TTC549 (cell line): ENCODE measurements around the gene LARP1.
"Not testable (repeated sequence)": the region's sequence is repeated elsewhere in the genome, so short reads cannot be mapped to it uniquely, and the experiment has no call there.

Experiments
- FAIRE-seq: peaks from 2 replicates; lab custom pipeline; 2012; peaks lifted over from hg19 to GRCh38; lab: Jason Lieb, UNC

LARP1 gene

DNA sequence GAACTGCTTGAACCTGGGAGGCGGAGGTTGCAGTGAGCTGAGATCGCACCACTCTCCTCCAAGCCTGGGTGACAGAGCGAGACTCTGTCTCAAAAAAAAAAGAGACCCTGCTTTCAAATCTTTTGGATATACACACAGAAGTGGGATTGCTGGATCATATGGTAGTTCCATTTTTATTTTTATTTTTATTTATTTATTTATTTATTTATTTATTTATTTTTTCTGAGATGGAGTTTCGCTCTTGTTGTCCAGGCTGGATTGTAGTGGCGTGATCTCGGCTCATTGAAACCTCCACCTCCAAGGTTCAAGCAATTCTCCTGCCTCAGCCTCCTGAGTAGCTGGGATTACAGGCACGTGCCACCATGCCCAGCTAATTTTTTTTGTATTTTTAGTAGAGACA lies 19.8 kb upstream of the LARP1 start:
- not testable (repeated sequence) for FAIRE-seq

DNA sequence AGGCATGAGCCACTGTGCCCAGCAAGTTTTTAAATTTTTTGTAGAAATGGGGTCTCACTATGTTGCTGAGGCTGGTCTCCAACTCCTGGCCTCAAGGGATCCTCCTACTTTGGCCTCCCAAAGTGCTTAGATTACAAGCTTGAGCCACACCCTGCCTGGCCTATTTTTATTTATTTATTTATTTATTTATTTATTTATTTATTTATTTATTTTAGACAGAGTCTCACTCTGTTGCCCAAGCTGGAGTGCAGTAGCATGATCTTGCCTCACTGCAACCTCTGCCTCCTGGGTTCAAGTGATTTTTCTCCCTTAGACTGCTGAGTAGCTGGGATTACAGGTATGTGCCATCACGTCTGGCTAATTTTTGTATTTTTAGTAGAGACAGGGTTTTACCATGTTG lies 18.8 kb upstream of the LARP1 start:
- not testable (repeated sequence) for FAIRE-seq

DNA sequence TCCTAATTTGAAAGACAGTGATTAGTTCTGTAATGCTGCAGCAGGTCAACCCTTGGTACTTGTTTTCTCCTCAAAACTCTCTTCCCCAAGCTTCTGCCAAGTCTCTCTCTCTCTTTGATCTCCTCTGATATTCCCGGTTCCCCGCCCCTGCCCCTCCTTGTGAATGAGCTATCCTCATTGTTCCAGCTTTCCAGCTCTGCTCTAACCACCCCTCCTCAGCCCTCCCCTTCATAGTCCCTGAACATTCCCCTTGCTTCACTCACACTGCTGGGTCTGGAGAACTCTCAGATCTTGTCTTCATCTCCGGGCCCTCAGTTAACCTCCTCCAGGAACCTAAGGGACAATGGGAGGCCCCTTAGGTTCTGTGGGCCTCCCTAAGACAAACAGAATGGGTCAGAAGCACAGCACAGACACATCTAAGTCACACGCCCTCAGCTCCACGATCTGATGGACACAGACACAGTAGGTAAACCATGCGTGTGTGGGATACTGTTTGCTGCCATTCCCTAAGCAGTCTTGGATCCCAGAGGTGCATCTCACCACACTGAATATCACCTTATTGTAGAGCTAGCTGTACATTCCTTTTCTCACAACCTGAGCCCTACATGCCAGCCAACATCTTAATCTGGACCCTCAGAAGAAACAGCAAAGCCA lies 17.4 kb upstream of the LARP1 start:
- FAIRE-seq: no peak

DNA sequence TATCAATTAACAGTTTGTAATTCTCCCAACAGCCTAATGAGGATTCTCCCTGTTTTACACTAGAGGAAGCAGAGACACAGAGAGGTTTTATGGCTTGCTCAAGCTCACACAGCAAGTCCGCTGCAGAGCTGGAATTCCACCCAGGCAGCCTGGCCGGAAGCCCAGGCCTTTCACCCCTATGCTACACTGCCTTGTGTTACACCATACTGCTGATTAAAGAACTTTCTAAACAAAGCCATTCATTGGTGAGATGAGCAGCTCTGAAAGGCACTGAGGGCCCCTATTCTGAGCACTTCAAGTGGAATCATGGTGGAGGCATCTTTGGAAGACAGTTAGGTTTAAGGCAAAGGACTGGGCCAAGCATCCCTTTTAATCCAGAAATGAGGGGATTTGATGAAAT lies 14.7 kb upstream of the LARP1 start:
- FAIRE-seq: no peak

DNA sequence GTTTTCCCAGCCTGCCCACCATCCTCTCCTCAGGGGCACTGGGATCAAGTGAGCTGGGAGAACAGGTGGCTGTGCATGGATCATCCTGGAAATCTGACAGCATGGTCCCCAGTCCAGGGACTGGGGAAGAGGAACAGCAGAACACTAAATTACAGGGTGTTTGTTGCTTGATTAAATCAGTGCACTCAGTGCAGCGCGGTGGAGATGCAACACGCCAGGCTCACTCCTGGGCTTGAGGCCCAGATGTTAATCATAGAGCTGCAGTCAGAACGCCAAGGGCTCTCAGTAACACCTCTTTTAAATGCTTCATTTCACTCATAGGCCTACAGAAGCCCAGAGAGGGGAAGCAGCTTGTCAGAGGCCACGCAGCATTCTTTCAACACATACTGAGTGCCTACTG lies 14.2 kb upstream of the LARP1 start:
- no peak for FAIRE-seq

DNA sequence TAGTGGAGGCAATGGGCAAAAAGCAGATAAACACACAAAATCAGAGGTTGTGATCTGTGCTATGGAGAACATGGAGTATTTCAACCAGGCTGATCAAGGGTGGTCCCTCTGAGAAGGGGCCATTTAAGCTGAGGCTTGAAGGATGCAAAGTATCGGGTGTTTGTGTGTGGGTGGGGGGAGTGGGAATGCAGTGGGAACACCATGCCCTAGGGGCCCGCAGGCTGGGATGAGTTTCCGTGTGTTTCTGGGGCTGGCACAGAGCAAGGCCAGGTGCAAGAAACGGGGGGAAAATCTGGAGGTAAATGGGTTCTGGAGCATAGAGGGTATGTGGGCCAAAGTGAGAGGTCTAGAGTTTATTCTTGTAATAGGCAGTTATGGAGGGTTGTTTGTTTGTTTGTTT lies 13.8 kb upstream of the LARP1 start:
- no peak for FAIRE-seq

DNA sequence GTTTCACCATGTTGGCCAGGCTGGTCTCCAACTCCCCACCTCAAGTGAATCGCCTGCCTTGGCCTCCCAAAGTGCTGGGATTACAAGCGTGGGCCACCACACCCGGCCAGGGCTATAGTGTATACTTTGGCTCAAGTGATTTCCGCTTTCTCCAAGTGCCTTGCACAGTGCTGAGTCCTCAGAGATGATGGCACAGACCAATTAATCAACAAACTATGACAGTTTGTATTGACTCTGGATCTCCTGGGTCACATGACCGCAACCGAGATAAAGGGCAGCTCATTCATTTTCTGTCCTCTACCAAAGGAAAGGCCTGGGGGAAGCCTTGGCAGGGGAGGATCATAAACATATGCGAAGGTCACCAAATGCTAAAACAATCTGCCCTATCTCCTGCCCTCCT lies 11.4 kb upstream of the LARP1 start:
- FAIRE-seq: no peak

DNA sequence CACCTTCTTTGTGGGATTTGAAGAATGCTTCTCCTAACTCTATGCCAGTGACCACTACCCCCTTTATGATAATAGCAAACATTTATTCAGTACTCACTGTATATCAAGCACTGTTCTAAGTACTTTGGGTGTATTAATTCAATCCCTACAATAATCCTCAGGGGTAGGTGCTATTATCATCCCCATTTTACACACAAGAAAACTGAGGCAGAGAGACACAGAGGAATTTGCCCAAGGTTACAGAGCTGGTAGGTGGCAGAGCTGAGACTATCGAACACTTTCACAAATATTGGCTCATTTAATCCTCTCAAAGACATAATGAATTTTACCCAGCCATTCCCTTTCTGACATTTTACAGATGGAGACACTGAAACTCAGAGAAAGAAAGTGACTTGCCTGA lies 9.8 kb upstream of the LARP1 start:
- no peak for FAIRE-seq

DNA sequence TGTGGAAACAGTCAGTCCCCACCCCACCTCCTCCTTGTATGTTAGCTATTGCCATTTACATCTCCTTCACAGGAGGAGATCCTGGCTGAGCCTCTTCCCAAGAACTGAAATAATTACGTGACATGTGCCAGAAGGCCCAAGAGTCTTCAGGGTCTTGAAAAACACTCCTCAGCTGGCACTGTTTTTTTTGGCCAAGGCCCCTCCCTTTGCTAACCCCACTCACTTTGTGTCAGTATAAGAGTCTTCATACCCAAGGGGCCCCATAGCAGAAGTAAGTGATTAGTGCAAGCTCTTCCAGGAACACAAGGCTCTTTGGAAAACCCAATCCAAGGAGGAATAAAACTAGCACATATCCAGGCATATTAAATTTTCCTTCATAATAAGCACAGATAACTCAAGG lies 5.7 kb upstream of the LARP1 start:
- no peak for FAIRE-seq

DNA sequence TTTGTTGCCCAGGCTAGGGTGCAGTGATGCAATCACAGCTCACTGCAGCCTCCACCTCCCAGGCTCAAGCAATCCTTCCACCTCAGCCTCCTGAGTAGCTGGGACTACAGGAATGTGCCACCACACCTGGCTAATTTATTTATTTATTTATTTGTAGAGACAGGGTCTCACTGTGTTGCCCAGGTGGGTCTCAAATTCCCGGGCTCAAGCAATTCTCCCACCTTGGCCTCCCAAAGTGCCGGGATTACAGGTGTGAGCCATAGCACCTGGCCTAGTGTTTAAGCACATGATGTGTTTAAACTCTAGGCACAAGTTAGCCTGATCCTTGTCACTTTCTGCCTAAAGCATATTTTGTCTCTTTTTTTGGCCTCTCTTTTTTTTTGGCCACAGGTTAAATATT lies 4.5 kb upstream of the LARP1 start:
- FAIRE-seq: not testable (repeated sequence)

DNA sequence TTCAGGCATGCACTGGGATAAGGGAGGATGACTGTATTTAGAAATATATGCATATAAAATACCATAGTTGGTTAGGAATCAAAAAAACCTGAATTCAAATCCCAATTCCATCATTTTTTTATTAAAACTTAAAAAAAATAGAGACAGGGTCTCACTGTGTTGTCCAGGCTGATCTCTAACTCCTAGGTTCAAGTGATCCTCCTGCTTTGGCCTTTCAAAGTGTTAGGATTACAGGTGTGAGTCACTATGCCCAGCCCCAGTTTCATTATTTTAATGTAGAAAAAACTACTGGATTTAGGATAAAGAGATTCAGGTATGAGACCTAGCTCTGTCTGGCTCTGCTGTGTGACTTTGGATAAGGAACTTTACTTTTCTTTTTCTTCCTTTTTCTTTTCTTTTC lies 3.3 kb upstream of the LARP1 start:
- FAIRE-seq: no peak

DNA sequence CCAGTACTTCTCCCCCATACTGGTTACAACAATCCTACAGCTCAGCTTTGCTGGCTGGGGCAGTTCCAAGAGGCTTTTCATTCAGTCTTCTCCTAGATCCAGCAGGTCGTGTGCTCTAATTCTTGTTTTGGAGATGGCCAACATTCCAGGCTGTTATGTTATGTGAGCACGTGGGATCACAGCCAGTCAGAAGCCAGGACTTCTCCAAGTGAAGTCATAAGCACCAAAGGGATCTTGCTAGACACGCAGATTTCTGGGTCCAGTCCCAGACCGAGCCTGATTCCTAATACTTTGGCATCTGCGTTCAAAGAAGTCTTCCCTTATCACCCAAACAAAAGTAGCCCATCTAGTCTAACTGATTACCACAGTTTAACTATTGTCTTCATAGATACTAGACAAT lies 1.4 kb upstream of the LARP1 start:
- no peak for FAIRE-seq

DNA sequence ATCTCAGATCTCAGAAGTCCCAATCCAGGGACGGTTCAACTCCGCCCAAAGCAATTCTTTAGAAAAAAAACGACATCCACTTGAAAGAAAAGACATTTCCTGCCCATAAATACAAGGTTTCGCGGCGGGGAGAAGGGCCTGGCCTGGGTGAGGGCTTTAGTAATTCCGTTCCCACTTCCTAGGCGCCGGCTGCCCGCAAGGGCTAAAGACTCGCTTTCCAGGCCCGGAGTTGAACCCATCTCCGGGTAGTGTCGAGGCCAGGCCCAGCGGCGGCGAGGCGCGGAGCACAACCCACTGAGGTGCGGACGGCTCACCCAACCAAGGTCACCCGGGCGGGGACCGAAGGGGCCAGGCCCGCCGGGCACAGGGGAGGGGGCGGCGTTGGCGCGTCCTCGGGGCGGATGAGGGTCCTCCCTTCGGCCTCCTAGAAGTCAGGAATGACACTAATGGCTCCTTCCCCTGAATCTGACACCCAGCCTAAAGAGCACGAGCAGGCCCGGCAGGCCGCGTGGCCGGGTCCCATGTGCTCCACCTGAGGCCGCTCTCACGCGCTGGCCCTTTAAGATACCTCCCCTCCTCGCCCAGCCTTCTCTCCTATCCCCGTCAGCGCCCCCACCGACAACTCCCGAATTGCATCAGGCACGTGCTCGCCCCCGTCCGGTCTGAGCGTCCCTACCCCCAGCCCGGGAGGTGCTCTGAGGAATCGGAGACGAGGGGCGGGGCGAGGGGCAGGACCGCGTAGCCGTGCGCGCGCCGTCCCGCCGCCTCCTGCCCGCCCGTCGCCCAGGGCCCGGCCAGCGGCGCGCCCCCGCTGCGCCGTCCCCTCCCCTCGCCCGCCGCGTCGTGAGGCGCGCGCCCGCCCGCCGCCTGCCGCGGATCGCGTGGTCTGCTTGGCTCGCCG lies 467 bp upstream of the LARP1 start:
- no peak for FAIRE-seq

DNA sequence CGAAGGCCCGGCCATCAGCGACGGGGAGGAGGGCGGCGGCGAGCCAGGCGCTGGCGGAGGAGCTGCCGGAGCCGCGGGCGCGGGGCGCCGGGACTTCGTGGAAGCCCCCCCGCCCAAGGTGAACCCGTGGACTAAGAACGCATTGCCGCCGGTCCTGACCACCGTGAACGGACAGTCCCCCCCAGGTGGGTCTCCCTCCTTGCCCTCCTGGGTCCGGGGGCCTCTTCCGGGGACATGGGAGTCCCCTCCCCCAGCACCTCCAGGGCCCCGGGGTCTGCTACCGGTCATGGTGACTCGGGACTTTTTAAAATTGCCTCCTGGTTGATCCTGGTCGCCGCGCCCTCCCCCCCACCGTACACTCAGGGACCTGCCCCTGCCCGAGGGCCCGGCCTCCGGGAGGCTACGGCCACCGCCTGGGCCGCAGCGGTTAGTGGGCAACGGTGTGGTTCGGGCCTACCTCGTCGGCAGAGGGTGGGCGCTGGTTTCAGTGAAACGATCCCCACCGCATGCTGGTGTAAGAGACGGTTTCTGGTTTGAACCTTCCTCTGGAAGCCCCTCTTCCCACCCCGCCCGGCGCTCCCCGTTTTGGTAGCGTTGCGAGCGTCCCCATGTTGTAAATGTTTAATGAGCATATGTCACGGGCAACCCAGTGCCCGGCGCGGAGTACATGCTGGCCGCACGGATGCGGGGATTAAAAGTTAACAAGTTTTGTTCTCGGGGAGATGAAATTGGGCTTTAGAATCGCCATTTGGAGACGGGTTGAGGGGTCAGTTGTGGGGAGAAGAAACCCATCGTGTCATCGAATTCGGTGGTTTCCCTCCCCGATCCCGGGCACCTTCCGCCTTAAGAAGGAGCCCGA lies 1.1 kb downstream of the LARP1 start:
- FAIRE-seq: no peak

DNA sequence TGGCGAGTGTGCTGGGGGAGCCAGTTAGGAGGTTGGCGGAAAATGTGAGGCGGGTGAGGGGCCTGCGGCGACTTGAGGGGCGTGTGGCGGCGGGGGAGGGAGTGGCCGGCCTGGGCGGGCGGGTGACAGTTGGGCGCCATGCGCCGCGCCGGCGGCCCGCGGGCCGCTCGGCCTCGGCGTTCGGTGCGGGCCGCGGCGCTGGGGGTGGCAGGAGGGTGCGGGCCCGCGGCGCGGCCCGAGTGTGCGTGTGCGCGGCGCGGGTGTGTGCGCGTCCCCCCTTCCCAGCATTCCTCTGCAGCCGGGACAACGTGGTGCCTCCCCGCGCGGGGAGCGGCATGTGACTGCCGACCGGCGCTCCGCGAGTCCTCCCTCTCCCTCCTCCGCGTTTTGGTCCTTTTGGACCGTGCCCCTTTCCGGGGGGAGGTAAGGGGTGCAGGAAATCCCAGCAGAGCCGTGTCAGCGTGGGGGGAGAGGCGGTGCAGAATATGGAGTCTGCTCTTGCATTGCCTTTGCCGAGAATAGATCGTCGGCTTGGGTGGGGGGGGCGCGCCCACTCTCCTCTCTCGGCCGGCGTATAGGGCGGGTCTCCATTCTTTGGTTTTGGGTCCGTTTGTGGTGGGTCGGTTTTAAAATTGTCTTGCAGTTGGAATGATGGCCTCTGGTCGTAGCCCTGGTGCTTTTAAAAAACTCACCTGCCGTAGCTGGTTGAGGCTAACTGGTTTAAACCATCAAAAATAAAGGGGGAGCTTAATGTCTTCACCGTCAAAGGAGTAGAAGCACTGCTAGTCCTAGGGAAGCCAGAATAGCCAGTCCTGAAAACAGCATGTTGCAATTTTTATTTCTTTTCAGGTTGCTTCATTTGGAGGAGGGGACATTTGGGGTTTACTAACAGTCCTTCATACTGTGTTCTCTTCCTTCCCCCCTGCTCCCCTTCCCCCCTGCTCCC lies 2.0 kb downstream of the LARP1 start:
- no peak for FAIRE-seq

DNA sequence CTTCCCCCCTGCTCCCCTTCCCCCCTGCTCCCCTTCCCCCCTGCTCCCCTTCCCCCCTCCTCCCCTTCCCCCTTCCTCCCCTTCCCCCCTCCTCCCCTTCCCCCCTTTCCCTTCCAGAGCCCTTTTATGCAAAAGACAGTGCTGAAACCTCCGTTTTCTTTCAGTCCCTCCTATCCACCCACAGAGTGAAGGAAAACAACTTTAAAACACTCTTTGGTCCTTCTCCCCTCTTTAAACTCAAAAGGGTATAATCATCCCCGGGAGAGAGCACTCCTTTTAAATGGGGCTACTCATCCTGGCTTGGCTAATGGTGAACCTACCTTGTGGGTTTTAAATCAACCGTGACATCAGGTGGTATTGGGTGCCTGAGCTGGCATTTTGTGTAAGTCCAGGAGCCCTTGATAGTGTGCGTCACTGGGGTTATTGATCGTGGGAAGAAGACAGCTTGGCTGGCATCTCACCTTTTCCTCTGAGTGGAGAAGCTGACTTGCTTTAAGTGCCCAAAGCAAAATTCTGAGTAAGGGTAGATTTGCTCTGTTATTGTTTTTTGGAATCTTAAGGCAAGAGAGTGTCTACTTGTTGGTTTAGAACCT lies 2.7 kb downstream of the LARP1 start:
- no peak for FAIRE-seq

DNA sequence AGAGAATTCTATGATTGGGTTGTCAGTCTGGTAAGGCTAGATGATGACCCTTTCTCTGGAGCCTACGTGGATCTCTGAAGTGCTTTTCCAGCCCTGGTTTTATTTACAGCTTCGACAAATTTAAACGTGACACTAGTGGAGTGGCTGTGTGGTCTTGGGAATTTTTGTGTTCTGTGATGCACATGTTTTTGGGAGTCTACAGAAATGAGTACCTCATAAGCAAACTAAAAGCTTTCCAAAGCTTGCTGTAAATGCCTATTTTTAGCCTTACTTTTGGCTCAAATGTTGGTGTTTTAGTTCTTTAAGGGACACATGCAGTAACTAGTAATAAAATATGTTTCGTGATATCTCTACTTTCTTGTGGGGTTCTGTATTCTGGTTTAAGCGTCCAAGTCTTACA lies 3.3 kb downstream of the LARP1 start:
- no peak for FAIRE-seq

DNA sequence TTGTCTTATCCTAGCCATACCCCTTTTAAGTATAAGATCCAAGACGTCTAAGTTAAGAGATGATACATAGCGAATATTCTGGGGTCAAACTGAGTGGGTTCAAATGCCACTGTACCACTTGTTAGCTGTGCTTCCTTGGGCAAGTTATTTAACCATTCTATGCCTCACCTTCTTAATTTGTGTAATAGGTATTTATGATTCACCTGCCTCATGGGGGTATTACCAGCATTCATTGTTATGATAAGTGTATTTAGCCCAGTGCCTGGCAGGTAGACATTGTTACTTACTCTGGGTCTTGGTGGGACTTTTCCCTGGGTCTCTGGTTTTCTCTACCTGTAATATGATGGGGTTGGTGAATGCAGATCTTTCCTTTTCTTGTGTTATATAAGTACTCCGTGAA lies 3.8 kb downstream of the LARP1 start:
- no peak for FAIRE-seq

DNA sequence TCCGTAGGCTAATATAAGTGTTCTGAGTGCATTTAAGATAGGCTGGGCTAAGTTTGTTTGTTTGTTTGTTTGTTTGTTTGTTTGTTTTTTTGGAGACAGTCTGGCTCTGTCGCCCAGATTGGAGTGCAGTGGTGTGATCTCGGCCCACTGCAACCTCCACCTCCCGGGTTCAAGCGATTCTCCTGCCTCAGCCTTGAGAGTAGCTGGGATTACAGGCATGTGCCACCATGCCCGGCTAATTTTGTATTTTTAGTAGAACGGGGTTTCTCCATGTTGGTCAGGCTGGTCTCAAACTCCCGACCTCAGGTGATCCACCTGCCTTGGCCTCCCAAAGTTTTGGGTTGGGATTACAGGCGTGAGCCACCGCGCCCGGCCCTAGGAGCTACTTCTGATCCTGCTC lies 4.7 kb downstream of the LARP1 start:
- FAIRE-seq: not testable (repeated sequence)

DNA sequence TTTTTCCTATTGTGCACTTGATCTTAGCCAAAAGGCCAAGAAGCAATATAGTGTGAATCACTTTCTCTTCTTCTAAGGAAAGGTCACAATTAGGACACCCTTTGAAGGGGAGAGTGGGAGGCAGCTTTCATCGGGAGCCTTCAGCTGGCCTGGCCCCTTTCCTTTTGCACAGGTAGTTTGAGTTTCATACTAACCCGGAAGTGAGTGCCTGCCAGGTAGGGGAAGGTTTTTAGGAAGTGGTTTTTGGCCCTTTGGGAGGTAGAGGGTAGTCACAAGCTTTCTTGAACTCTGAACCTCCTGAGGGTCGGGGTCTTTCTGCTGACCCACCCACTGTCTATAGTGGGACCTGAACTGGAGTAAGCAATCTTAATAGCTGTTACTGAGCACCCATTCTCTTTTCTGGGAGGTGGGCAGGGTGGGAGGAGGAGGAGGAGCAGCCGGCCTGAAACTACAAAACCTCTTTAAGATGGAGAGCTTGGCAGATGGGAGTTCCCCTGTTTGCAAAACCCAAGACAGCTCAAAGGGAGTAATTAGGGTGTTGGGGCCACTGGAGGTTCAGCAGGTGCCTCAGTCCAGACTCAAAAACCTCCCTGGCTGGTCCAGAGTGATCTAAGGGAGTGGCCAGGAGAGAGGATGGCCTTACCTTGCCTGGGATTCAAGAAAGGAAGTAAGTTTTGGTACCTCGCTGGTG lies 6.0 kb downstream of the LARP1 start:
- no peak for FAIRE-seq

DNA sequence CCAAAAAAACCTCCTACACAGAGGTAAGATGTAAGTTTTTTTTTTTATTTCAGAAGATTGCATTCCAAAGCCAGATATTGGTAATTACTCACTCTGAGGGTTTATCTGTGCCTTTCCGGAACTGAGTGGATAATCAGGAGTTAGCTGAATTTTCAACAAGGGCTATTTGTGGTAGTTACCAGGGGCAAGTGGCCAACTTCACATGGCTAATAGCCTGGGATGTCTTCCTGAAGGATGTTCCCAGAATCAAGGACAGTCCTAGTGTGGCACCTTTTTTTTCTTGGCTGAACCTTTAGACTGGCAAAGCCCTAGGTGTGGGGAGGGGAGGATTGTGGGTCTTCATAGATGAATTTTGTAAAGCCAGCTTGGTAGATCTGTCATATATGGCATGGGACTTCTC lies 7.1 kb downstream of the LARP1 start:
- no peak for FAIRE-seq
